HCT116 (cell line): ENCODE data around the gene HTRA2.

Experiments used
- EZH2 ChIP-seq: fragments of 200-600 bp; sonication (generic); IDR thresholded peaks from 2 replicates; pipeline ENCODE4 v1.6.1; 2017; ENCODE audit warnings: antibody characterized with exemption, mixed run types
- JUND ChIP-seq: IDR thresholded peaks from 2 replicates; pipeline ENCODE4 v1.6.1; 2012
- POLR2A ChIP-seq: IDR thresholded peaks from 2 replicates; pipeline ENCODE4 v1.7.0; 2011; ENCODE audit warnings: borderline replicate concordance; ENCODE audit not compliant: insufficient read depth, insufficient read length; ENCODE audit errors: extremely low read depth
- POLR2AphosphoS5 ChIP-seq: IDR thresholded peaks from 2 replicates; pipeline ENCODE4 v1.6.1; 2011; ENCODE audit warnings: mild to moderate bottlenecking, low read depth, low read length, moderate library complexity
- RAD21 ChIP-seq: IDR thresholded peaks from 2 replicates; pipeline ENCODE4 v1.6.1; 2012; ENCODE audit warnings: low read depth, mild to moderate bottlenecking
- SRF ChIP-seq: IDR thresholded peaks from 2 replicates; pipeline ENCODE4 v1.6.1; 2012; ENCODE audit warnings: low read depth
- YY1 ChIP-seq: IDR thresholded peaks from 2 replicates; pipeline ENCODE4 v1.6.1; 2011; ENCODE audit warnings: low read length, low read depth, moderate library complexity, mild to moderate bottlenecking; ENCODE audit not compliant: insufficient replicate concordance; ENCODE audit errors: extremely low read depth
- ZFX ChIP-seq: fragments of 450-650 bp; IDR thresholded peaks from 2 replicates; pipeline ENCODE4 v1.6.1; 2017
- TF ChIP-seq, protein P1 (sequence below), 3 experiments: fragments of 200-600 bp in 1 of 3; sonication (generic) in 1 of 3; IDR thresholded peaks in 2 of 3; conservative IDR thresholded peaks in 1 of 3; 2 replicates each; pipeline ENCODE4 v1.5.1; 2012 to 2017; ENCODE audit warnings: low read depth in 2 of 3, low read length in 2 of 3, antibody characterized with exemption in 1 of 3, borderline replicate concordance in 1 of 3, control low read depth in 1 of 3, mild to moderate bottlenecking in 1 of 3, mixed read lengths in 1 of 3, mixed run types in 1 of 3, moderate library complexity in 1 of 3; ENCODE audit not compliant: insufficient read depth in 1 of 3
- TF ChIP-seq, protein P2 (sequence below): IDR thresholded peaks from 2 replicates; pipeline ENCODE4 v1.6.1; 2011; ENCODE audit warnings: mild to moderate bottlenecking, low read length, moderate library complexity; ENCODE audit not compliant: insufficient replicate concordance; ENCODE audit errors: extremely low read depth
- TF ChIP-seq, protein P3 (sequence below): IDR thresholded peaks from 2 replicates; pipeline ENCODE4 v1.6.1; 2012; ENCODE audit warnings: low read depth
- TF ChIP-seq, protein P4 (sequence below): IDR thresholded peaks from 2 replicates; pipeline ENCODE4 v1.6.1; 2012

DNA sequence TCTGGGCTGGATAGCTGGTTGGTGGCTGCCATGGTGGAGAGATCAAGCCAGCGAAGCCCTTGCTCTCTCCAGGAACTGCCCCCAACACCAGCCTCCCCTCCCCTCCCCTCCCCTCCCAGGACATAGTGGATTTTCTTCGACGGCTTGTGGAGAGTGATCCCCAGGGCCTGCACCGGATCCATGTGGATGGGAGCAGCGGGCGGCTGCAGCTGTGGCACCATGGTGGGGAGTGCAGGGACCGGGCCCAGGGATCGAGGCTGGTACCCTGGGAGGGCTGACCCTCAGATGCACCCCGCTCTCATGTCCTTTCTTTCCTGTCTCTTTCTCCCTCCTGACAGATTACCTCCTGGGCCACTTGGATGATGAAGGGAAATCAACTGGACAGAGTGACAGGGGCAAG, 39.8 kb upstream of the HTRA2 start:
- TF ChIP-seq RAD21 = no peak
- TF ChIP-seq, protein P1, sequence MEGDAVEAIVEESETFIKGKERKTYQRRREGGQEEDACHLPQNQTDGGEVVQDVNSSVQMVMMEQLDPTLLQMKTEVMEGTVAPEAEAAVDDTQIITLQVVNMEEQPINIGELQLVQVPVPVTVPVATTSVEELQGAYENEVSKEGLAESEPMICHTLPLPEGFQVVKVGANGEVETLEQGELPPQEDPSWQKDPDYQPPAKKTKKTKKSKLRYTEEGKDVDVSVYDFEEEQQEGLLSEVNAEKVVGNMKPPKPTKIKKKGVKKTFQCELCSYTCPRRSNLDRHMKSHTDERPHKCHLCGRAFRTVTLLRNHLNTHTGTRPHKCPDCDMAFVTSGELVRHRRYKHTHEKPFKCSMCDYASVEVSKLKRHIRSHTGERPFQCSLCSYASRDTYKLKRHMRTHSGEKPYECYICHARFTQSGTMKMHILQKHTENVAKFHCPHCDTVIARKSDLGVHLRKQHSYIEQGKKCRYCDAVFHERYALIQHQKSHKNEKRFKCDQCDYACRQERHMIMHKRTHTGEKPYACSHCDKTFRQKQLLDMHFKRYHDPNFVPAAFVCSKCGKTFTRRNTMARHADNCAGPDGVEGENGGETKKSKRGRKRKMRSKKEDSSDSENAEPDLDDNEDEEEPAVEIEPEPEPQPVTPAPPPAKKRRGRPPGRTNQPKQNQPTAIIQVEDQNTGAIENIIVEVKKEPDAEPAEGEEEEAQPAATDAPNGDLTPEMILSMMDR (IDR thresholded peaks at IDR 0.05 in 2 of 3, conservative IDR thresholded peaks at IDR 0.05 in 1 of 3; ENCODE audit: borderline replicate concordance in 1 of 3, insufficient read depth in 1 of 3, low read depth in 2 of 3, low read length in 2 of 3) = no peak
- no peak for TF ChIP-seq POLR2A
- TF ChIP-seq SRF = no peak
- no peak for TF ChIP-seq POLR2AphosphoS5
- TF ChIP-seq, protein P2, sequence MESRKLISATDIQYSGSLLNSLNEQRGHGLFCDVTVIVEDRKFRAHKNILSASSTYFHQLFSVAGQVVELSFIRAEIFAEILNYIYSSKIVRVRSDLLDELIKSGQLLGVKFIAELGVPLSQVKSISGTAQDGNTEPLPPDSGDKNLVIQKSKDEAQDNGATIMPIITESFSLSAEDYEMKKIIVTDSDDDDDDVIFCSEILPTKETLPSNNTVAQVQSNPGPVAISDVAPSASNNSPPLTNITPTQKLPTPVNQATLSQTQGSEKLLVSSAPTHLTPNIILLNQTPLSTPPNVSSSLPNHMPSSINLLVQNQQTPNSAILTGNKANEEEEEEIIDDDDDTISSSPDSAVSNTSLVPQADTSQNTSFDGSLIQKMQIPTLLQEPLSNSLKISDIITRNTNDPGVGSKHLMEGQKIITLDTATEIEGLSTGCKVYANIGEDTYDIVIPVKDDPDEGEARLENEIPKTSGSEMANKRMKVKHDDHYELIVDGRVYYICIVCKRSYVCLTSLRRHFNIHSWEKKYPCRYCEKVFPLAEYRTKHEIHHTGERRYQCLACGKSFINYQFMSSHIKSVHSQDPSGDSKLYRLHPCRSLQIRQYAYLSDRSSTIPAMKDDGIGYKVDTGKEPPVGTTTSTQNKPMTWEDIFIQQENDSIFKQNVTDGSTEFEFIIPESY = no peak
- TF ChIP-seq EZH2 = no peak
- TF ChIP-seq, protein P3, sequence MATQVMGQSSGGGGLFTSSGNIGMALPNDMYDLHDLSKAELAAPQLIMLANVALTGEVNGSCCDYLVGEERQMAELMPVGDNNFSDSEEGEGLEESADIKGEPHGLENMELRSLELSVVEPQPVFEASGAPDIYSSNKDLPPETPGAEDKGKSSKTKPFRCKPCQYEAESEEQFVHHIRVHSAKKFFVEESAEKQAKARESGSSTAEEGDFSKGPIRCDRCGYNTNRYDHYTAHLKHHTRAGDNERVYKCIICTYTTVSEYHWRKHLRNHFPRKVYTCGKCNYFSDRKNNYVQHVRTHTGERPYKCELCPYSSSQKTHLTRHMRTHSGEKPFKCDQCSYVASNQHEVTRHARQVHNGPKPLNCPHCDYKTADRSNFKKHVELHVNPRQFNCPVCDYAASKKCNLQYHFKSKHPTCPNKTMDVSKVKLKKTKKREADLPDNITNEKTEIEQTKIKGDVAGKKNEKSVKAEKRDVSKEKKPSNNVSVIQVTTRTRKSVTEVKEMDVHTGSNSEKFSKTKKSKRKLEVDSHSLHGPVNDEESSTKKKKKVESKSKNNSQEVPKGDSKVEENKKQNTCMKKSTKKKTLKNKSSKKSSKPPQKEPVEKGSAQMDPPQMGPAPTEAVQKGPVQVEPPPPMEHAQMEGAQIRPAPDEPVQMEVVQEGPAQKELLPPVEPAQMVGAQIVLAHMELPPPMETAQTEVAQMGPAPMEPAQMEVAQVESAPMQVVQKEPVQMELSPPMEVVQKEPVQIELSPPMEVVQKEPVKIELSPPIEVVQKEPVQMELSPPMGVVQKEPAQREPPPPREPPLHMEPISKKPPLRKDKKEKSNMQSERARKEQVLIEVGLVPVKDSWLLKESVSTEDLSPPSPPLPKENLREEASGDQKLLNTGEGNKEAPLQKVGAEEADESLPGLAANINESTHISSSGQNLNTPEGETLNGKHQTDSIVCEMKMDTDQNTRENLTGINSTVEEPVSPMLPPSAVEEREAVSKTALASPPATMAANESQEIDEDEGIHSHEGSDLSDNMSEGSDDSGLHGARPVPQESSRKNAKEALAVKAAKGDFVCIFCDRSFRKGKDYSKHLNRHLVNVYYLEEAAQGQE = no peak
- TF ChIP-seq JUND = no peak
- TF ChIP-seq, protein P4, sequence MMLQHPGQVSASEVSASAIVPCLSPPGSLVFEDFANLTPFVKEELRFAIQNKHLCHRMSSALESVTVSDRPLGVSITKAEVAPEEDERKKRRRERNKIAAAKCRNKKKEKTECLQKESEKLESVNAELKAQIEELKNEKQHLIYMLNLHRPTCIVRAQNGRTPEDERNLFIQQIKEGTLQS = no peak
- TF ChIP-seq ZFX = no peak
- TF ChIP-seq YY1 = no peak
